Measurements from ENCODE around the gene STK33.
"Not testable (repeated sequence)": the region's sequence is repeated elsewhere in the genome, so short reads cannot be mapped to it uniquely, and the experiment has no call there.

Gene STK33

DNA sequence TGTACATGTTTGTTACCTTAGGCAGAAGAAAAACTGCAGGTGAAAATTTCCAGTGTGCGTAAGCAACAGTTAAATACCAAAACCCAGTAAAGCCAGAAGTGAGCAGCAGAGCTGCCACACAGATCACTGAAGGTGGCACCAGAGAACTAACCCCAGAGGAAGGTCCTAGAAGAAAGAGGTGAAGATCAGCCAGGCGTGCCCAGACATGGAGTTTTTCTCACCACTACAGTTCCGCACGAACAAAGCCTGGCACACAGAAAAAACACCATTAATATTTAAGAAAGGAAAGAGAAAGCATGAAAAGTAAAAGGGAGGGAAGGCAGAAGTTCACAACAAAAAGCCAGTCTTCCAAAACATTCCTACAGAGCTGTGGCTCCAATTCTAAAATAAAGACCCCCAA is 60.7 kb downstream of the STK33 start:
- DNase-seq = no peak

DNA sequence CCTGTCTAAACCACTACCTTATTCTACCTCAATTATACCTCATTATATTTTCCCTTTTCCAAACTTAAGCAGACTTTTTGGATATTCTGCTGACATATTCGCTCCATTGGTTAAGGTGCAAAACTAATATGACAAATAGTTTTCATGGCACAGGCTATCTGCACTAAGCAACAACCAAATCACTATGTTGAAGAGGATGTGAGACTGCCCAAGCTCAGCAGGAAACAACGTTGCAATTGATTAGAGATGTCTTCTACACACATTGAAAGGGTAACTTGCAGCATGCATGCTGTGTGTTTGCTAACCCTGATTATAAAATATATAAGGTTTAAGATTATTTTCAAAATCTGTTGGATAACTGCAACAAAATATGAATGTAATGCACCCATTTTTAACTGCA is 61.6 kb downstream of the STK33 start:
- no peak for DNase-seq

DNA sequence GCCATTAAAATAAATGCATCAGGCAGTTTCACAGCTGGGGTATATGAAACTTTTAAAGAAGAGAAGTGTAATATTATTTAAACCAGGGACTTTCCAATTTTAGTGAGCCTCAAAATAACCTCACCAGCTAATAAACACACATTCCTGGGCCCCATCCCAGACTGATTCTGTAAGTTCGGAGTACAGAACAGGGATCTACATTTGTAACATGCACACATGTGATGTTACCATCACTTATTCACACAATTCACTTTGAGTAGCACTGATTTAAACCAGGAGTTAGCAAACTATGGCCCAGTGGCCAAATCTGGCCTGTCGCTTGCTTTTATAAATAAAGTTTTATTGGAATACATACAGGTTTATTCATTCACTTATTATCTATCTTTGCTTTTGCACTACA is 62.0 kb downstream of the STK33 start:
- no peak for DNase-seq

DNA sequence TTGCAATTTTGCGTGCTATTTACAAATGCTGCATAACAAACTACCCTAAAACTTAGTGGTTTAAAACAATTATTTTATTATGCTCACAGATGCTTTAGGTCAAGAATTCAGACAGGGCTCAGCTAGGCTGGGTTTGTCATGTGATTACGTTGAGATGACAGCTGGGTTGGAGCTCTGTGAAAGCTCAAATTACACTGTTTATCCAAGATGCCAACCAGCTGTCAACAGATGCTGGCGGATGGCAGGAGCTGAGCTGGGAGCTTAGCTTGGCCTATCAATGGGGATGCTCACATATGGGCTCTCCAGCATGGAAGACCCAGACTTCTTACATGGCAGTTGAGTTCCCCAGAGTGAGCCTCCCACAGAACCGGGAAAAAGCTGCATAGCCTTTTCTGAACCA is 62.7 kb downstream of the STK33 start:
- DNase-seq = no peak

DNA sequence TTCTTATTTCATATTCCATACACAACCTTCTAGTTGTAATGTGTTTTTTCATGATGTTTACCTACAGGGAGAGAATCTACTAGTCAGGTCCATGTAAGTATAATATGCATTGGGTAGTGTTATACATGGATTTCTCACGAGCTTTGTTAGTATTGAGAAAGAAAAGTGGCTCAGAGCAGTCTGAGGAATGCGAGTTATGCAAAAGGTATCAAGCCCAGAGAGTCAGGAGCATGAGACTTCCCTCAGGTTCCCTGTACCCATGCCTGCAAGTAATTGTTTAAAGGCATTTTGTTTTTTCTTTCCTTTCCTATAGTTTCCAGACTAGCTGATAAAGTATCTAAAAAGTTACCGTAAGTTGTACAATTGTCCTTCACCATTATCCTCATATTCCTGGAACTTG is 66.1 kb downstream of the STK33 start:
- DNase-seq = no peak

DNA sequence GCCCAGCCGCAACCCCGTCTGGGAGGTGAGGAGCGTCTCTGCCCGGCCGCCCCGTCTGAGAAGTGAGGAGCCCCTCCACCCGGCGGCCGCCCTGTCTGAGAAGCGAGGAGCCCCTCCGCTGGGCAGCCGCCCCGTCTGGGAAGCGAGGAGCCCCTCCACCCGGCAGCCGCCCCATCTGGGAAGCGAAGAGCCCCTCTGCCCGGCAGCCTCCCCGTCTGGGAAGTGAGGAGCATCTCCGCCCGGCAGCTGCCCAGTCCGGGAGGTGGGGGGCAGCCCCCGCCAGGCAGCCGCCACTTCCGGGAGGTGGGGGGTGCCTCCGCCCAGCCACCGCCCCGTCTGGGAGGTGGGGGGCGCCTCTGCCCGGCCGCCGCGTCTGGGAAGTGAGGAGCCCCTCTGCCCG is 70.6 kb downstream of the STK33 start:
- no peak for DNase-seq

DNA sequence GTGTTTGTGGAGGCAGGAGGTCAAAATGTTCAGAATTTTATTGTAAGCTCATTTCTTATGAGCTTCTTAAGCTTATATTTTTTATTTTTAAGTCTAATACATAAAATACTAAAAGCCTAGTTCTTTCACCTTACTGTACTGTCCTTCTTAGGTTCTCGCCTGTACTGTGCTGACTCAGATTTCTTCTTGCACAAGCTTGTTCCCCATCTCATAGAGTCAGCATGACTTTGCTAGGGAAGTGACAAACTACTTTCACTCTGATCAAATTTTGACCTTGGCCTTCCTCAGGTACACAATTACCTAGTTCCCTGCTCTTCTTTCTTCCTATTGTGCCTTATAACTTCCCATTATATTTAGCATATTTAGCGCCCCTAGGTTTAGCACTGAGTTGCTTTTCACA is 81.5 kb downstream of the STK33 start:
- no peak for DNase-seq

- DNase-seq = no peak
These were observed 90.1 kb downstream of the STK33 start for GRCh38 chr11:8503910-8504364.

DNA sequence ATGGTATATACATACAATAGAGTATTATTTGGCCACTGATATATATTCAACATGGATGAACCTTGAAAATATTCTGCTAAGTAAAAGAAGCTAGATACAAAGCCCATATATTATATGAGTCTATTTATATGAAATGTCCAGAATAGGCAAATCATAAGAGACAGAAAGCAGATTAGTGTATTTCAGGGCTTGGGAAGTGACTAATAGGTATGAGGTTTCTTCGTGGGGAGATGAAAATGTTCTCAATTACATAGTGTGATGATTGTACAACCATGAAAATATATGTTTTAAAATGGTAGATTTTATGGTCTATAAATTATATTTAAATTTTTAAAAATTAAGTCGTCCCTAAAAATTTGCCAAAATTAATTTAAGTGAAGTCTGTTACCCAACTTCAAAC is 92.2 kb downstream of the STK33 start:
- DNase-seq = no peak

DNA sequence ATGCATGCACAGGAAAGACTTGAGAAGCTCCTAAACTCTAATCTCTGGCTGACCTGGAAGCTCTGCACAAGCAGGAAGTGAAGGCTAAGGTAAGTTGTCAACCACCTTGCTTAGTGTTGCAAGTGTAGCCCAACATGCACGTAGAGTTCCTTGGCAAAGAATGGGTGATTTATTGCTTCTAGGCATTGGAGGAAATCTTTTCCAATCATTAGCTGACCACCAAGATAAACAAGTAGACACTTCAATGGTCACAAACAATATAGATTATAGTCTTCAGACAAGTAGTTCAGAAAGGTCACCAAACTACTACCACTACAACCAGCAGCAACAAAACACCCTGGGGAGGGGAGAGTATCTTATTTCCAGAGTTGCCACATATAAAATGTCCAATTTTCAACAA is 105.6 kb downstream of the STK33 start:
- DNase-seq = no peak

DNA sequence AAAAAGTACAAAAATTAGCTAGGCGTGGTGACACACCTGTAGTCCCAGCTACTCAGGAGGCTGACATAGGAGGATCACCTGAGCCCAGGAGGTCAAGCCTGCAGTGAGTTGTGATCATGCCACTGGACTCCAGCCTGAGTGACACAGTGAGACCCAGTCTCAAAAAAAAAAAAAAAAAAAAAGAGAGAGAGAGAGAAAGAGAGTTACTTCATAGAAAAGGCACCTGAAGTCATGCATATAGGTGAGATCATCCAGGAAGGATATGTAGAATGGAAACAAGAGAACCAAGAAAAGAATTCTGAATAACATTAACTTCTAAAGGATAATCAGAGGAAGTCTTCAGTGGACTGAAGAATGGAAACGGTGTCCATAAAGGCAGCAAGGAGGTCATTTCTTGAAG is 106.8 kb downstream of the STK33 start:
- no peak for DNase-seq

DNA sequence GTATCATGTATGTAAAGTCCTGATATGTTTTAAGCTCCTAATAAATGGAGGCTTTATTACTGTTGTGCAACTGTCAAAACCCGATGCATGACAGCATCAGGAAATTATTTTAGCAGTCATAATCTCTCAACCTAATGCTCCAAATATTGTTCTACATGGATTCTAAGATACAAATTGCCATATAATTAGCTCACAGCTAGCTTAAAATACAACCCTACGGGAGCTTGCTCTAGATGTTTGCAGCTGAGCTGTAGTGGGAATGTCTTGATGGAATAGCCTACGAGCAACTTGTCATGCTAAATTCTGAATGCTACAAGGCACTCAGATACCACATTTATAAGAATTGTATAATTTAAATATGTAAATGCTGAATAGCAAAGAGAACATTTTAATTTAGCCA is 109.8 kb downstream of the STK33 start:
- no peak for DNase-seq

DNA sequence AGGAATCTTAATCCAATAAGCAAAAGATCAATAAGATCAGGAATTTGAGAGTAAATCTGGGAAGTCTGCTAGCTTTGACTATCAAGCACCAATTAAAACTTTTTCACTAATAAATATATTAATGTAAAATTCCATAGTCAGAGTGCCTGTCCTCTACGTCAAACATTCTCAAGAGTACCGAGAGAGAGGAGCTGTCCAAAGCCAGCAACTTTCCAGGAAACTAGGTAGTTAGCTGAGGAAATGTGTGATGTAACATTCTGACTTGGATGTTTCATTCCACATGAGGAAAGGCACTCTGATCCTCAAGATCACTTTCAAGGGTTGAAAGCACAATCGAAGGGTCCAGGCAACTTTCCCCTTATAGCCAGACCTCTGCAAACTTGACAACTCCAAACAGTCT is 113.2 kb downstream of the STK33 start:
- no peak for DNase-seq

- no peak for DNase-seq
These were observed 116.3 kb downstream of the STK33 start for GRCh38 chr11:8477680-8478079.

- no peak for DNase-seq
These were observed 116.9 kb downstream of the STK33 start for GRCh38 chr11:8477151-8477550.

DNA sequence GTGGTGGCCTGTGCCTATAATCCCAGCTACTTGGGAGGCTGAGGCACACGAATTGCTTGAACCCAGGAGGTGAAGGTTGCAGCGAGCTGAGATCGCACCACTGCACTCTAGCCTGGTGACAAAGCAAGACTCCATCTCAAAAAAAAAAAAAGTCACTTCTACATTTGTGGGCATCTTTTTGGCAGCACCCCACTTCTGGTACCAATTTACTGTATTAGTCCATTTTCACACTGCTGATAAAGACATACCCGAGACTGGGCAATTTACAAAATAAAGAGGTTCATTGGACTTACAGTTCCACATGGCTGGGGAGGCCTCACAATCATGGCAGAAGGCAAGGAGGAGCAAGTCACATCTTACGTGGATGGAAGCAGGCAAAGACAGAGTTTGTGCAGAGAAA is 126.2 kb downstream of the STK33 start:
- DNase-seq = not testable (repeated sequence)

- DNase-seq = not testable (repeated sequence)
These were observed 126.7 kb downstream of the STK33 start for GRCh38 chr11:8467356-8467755.

DNA sequence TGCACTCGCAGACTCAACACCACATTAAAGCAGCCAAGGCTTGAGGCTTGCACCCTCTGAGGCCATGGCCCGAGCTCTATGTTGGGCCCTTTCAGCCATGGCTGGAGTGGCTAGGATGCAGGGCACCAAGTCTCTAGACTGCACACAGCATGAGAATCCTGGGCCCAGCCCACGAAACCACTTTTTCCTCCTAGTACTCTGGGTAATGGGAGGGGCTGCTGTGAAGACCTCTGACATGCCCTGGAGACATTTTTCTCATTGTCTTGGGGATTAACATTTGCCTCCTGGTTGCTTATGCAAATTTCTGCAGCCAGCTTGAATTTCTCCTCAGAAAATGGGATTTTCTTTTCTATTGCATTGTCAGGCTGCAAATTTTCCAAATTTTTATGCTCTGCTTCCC is 127.1 kb downstream of the STK33 start:
- DNase-seq = not testable (repeated sequence)

DNA sequence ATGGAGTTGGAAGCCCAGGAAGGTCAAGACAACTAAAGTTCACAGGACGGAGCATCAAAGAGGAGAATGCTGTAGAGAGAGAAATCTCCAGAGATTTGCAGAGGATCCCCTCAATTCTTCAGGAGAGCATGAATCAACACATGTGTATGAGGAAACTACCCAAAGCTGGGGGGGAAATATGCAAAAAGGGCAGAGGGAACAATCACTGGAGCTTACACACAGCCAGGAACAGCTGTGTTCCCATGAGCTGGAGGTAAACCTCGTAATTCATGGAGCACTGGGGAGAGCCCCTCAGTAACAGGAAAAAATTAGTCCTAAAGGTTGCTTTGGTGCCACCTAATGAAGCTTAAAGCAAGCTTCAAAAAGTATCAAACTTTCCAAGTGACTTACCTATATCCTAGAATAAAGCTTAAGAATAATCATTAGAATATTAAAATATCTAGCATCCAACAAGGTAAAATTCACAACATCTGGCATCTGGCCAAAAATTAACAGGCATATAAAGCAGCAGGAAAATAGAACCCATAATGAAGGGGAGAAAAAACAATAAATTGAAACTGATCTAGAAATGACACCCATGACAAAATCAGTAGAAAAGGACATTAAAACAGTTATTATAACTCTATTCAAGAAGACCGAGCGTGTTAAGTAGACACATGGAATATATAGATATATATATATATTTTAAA is 134.2 kb downstream of the STK33 start:
- DNase-seq = no peak

- no peak for DNase-seq
These were observed 151.7 kb downstream of the STK33 start for GRCh38 chr11:8442301-8442700.

DNA sequence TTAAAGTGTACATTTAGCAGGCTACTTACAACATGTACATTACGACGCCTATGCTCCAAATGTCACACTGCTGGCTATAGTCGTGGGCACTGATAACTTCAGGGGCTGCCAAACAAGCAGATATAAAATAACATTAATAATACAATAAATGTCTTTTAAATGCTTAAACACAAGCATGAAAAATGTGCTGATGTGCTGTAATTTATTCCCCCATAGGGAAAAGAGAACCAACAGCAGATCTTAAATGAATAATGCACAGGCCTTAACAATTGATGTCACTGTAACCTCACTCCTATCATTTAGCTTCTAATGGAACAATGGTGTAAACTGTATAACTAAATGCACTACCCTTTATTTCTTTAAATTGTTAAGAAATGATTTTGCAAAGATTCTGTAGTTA is 153.4 kb downstream of the STK33 start:
- DNase-seq = no peak

DNA sequence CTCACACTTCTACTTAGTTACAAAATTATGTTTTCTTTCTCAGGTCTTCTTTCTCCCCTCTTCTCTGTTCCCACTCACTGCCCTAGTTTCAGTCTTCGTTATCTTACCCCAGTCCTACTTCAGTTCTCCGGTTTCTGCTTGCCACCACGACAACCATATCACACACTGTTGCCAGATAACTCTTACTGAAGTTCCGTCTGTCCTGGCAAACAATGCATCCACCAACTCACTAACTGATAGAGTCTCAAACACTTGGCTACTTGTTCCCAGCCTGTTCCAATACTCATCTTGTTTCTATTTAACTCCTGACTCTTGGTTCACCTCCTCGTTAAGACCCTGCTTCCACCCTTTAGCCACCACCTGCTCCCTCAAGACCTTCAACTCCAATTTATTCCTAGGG is 164.5 kb downstream of the STK33 start:
- no peak for DNase-seq

DNA sequence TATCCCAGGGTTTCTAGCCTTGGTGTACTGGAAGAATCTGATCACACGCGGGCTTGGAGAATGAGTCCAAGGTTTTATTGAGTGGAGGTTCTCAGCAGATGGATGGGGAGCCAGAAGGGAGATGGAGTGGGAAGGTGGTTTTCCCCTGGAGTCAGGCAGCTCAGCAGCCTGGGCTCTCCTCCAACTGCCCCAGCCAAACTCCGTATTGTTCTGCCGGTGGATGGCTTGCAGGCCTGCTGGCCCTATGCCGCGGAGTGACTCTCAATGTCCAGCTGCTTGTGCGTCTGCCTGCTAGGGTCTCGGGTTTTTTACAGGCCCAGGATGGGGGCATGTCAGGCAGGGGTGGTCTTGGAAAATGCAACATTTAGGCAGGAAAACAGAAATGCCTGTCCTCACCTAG is 168.0 kb downstream of the STK33 start:
- DNase-seq = no peak

- no peak for DNase-seq
These were observed 178.8 kb downstream of the STK33 start for GRCh38 chr11:8415195-8415594.

- no peak for DNase-seq
These were observed 185.7 kb downstream of the STK33 start for GRCh38 chr11:8408151-8408941.
